CD1c-positive myeloid dendritic cell (primary cell): Measurements from ENCODE around the gene DCTPP1.

Experiments
- DNase-seq: peaks from one replicate; pipeline ENCODE4 v3.0.0-alpha.2; 2016; ENCODE audit errors: extremely low spot score

Gene DCTPP1

DNA sequence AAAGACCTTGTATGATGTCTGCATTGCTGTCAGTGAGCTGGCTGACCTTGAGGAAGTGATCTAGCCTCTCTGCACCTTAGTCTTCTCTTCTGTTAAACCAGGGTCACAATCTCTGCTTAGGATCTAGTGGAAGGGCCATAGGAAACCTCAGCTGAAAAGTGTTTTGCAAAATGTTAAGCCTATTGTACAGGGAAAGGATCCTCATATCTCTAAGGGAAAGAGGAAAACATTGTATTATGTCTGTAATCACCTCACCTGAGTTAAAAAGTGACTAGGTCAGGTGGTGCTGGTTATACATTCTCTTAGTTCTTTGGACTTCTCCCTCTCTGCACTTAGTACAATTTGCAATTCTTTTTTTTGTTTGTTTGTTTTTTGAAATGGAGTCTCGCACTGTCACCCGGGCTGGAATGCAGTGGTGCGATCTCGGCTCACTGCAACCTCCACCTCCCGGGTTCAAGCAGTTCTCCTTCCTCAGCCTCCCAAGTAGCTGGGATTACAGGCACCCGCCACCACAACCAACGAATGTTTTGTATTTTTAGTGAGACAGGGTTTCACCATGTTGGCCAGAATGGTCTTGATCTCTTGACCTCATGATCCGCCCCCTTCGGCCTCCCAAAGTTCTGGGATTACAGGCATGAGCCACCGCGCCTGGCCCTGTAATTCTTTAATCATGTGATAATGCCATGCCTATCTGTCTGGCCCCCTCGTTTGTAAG, 17.8 kb upstream of the DCTPP1 start:
- no peak for DNase-seq

- DNase-seq: no peak
Observed at GRCh38 chr16:30446203-30446595, 16.4 kb upstream of the DCTPP1 start.

DNA sequence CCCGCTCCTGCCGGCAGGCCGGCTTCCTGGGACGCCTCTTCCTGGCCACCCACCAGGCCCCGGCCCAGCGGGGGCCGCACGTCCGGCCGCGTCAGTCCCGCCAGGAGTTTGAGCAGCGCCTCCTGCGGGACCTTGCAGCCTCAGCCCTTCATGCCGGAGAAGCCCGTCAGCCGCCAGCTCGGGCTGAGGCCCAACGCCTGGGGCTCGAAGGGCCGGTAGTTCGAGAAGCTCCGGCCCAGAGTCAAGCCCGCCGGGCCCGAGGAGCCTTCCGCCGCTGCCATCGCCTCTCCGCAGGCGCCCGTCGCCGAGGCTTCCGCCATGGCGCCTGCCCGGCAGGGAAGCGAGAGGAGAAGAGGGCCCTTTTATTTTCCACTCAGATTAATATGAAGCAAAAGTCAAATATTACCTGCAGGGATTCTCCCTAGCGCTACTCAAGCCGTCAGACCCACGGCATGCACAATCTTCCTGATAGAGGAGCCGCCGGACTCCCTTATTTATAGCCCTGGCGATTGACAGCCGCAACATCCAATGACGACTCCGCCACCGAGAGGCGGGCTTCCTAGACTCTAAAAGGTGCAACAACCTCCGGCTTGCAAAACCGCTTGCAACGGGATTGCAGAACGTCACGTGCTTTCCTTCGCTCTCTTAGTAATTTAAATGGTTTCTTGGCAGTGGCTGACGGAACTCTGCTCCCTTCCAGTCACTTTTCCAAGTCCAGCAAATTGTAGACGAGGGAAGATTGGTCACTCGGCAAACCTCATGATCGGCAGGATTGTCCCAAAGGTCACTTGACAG, 15.8 kb upstream of the DCTPP1 start, which contains the start of gene SEPHS2:
TSS of gene SEPHS2 (minus strand) at position 467 of the 795 bp plus-strand sequence. CDS start at position 320, 147 bp downstream.
- peak; percentile 99 for DNase-seq

GRCh38 chr16:30445149-30445407, 15.2 kb upstream of the DCTPP1 start:
- no peak for DNase-seq

- DNase-seq: no peak
Observed at GRCh38 chr16:30444231-30445148, 14.7 kb upstream of the DCTPP1 start.

GRCh38 chr16:30443631-30444030, 13.8 kb upstream of the DCTPP1 start:
- DNase-seq: no peak

- DNase-seq: peak; percentile 63
Observed at GRCh38 chr16:30439720-30440348, 10.0 kb upstream of the DCTPP1 start.

DNA sequence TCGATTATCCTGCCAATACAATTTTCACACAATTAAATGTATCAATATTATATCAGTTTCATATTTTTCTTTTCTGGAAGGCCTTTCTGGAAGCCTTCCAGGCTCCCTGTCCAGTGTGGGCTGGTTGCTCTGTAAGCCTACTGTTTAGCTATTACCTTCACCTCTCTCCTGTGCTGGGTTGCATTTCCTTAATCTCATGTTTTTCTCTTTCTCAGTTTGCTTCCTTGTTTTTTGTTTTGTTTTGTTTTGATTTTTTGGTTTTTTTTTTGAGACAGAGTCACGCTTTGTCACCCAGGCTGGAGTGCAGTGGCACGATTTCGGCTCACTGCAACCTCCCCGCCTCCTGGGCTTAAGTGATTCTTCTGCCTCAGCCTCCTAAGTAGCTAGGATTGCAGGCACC, 9.0 kb upstream of the DCTPP1 start:
- no peak for DNase-seq

- no peak for DNase-seq
Observed at GRCh38 chr16:30437511-30438046, 7.7 kb upstream of the DCTPP1 start.

- DNase-seq: no peak
Observed at GRCh38 chr16:30434852-30435251, 5.0 kb upstream of the DCTPP1 start.

DNA sequence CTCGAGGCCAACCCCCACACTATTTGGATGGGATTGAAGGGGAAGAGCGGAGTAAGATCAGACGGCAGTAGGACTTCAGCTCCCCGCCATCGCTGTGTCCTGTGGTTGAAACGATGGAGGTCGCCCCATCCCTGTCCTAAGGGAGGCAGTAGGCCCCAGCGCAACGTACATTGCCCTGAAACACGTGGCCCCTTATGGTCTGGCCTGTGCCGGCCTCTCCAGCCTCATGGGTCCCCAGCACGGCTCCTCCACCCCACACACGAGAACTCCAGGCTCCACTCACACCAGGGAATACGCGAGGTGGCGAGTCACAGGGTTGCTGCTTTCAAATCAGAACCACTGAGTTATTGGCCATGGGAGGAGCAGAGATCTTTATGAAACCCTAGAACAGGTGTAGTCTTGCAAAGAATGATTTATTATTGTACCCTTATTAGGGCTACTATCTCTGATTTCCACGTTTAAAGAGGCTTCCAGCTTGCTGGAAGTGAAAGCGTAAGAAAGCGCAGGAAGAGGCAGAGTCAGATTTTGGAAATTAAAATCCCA, 669 bp upstream of the DCTPP1 start:
- DNase-seq: no peak

DNA sequence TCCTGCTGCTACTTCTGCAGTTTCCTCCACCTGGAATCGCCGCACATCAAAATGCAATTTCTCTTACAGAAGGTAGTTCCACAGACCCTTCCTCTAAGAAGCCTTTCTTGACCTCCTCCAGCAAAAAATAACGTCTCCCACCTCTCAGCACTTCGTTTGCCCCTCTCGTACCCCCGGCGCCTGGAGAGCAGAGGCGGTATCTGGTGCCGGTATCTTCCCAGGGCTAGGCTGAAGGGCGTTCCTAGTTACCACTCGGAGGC, 482 bp downstream of the DCTPP1 start:
- DNase-seq: no peak

- no peak for DNase-seq
Observed at GRCh38 chr16:30428055-30428454, 1.8 kb downstream of the DCTPP1 start.

- DNase-seq: no peak
Observed at GRCh38 chr16:30421010-30421409, 8.8 kb downstream of the DCTPP1 start.

DNA sequence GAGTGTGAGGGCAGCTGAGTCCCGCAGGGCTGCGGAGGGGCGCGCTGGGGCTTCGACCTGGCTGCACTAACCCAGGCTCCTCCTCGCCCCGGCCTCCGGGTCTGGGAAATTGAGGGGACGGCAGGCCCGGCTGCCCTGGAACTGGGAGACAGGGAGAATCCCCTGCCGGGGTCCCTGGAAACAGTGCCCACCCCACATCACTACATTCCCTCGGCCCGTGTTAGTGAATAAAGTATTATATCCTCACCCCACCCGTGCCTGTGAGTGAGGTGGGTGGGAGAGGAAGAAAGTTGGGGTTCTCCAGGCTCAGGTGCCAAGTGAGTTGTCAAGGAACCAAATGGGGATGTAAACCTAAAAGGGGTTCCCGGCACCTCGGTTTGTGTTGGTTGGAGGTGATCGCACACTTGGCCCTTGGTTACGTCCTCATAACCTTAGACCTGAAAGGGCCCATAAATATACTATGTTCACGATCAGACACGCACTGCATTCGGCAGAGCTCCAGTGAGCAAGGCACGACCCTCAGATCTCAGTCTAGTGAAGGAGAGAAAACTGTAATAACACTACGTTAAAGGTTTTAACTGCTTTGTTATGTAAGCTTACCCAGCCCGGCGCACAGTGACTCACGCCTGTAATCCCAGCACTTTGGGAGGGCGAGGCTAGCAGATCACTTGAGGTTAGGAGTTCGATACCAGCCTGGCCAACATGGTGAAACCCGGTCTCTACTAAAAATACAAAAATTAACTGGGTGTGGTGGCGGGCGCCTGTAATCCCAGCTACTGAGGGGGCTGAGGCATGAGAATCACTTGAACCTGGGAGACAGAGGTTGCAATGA, 11.3 kb downstream of the DCTPP1 start:
- DNase-seq: no peak

- DNase-seq: peak; percentile 97
Observed at GRCh38 chr16:30417529-30418349, 12.1 kb downstream of the DCTPP1 start.

GRCh38 chr16:30416624-30417528, 13.0 kb downstream of the DCTPP1 start:
- DNase-seq: no peak

DNA sequence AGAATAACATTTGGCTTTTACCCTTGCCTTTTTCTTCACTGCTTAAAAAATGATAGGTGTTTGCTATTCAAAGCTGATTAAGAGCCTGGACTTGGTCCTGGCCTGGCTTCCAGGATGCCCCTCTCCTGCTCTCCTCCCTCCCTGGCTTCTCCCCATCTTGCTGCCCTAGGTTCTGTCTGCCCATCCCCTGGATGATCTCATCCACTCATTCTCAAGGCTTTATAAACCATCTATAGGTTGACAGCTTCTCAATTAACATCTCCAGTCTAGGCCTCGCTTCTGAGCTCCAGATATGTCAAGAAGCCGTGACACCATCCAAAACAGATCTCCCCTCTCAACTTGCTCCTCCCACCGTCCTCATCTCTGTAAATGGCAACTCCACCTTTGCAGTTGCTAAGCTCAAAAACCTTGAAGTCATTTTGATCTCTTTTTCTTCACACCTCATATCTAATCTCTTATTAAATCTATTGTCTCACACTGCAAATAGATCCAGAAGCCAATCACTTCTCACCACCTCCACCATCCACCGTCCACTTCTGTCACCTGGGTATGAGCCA, 13.7 kb downstream of the DCTPP1 start:
- DNase-seq: no peak
